Vagina (tissue), 2 donors: ENCODE measurements around the gene OAT. TPM values are rescaled to one million over a fixed set of nuclear protein-coding genes. Genes with fewer than 3 reads are reported as not detected.
"Not testable (repeated sequence)": the region's sequence is repeated elsewhere in the genome, so short reads cannot be mapped to it uniquely, and the experiment has no call there.

ENCODE experiments used
- DNase-seq, 2 donors: peaks; one replicate each; pipeline ENCODE4 v3.0.0-alpha.2; 2017; ENCODE audit errors: extremely low spot score in 2 of 2
- H3K27ac ChIP-seq: fragments of 200-600 bp; sonication (generic); one replicate; pipeline ENCODE4 v1.5.1; 2019
- H3K27me3 ChIP-seq: fragments of 200-600 bp; sonication (generic); one replicate; pipeline ENCODE4 v1.5.1; 2019
- H3K36me3 ChIP-seq, 2 donors: fragments of 200-600 bp; sonication (generic); one replicate each; pipeline ENCODE4 v1.5.1; 2017 to 2019
- H3K4me1 ChIP-seq: fragments of 200-600 bp; sonication (generic); one replicate; pipeline ENCODE4 v1.5.1; 2019
- H3K4me3 ChIP-seq, 2 donors: fragments of 200-600 bp; sonication (generic); 1 replicate in 1 of 2; 2 replicates in 1 of 2; pipeline ENCODE4 v1.5.1; 2016 to 2019
- H3K9me3 ChIP-seq: fragments of 200-600 bp; sonication (generic); one replicate; pipeline ENCODE4 v1.5.1; 2019
- POLR2A ChIP-seq, 2 donors: fragments of 450-650 bp; IDR thresholded peaks; one replicate each; pipeline ENCODE4 v1.6.1; 2017; ENCODE audit warnings: antibody characterized with exemption in 2 of 2, mild to moderate bottlenecking in 2 of 2, moderate library complexity in 2 of 2
- POLR2AphosphoS5 ChIP-seq, 2 donors: sonication (generic); formaldehyde crosslinking; IDR thresholded peaks; one replicate each; pipeline ENCODE4 v1.9.0; 2017; ENCODE audit warnings: antibody characterized with exemption in 2 of 2, mild to moderate bottlenecking in 2 of 2, low read depth in 1 of 2; ENCODE audit not compliant: insufficient read depth in 1 of 2
- intact Hi-C: fragments of 100-400 bp; cut with DNase I; formaldehyde crosslinking; loops from one replicate; pipeline ENCODE4 v1.15.1; 2023
- total RNA-seq: library from RNA; depleted of rRNA; stranded (reverse); fragments of >200 nt; gene quantifications from one replicate; pipeline ENCODE4 v1.2.3, GENCODE V29; 2016
- TF ChIP-seq, protein P1 (sequence below), 3 experiments: fragments of 450-650 bp in 2 of 3; fragments of 200-600 bp in 1 of 3; sonication (generic) in 1 of 3; IDR thresholded peaks; one replicate each; pipeline ENCODE4 v1.5.1; 2017 to 2019; ENCODE audit warnings: antibody characterized with exemption in 3 of 3, mild to moderate bottlenecking in 2 of 3, moderate library complexity in 2 of 3

OAT gene
- total RNA-seq, 1 donor from 2014 or later: 83.2 TPM

DNA sequence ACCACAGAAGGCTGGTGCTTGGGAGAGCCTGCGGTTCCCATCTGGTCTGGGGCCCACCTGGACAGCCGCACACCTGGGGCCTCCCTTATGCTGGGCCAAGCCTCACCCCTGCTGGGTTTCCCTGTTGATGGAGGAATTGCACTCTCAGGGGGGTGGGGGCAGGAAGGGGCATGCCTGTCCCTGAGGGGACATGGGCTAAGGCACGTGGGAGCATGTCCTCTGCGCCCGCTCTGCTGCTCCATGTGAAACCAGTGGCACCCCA, 43.4 kb downstream of the OAT start:
- Histone ChIP-seq H3K27me3 (no peaks in the 10 kb centered on the region), H3K4me3 (no peak overlapping the region), H3K27ac (no peak overlapping the region), H3K4me1 (no peaks in the 10 kb centered on the region), H3K9me3 (no peaks in the 10 kb centered on the region), H3K36me3 (no peaks in the 10 kb centered on the region)
- TF ChIP-seq, protein P1, sequence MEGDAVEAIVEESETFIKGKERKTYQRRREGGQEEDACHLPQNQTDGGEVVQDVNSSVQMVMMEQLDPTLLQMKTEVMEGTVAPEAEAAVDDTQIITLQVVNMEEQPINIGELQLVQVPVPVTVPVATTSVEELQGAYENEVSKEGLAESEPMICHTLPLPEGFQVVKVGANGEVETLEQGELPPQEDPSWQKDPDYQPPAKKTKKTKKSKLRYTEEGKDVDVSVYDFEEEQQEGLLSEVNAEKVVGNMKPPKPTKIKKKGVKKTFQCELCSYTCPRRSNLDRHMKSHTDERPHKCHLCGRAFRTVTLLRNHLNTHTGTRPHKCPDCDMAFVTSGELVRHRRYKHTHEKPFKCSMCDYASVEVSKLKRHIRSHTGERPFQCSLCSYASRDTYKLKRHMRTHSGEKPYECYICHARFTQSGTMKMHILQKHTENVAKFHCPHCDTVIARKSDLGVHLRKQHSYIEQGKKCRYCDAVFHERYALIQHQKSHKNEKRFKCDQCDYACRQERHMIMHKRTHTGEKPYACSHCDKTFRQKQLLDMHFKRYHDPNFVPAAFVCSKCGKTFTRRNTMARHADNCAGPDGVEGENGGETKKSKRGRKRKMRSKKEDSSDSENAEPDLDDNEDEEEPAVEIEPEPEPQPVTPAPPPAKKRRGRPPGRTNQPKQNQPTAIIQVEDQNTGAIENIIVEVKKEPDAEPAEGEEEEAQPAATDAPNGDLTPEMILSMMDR (IDR thresholded peaks at IDR 0.05): no peak
- TF ChIP-seq POLR2AphosphoS5 (IDR thresholded peaks at IDR 0.05; ENCODE audit: insufficient read depth in 1 of 2, low read depth in 1 of 2) (no peak), POLR2A (IDR thresholded peaks at IDR 0.05) (no peak)
- intact Hi-C loops: no loop called here
- DNase-seq: no peak

DNA sequence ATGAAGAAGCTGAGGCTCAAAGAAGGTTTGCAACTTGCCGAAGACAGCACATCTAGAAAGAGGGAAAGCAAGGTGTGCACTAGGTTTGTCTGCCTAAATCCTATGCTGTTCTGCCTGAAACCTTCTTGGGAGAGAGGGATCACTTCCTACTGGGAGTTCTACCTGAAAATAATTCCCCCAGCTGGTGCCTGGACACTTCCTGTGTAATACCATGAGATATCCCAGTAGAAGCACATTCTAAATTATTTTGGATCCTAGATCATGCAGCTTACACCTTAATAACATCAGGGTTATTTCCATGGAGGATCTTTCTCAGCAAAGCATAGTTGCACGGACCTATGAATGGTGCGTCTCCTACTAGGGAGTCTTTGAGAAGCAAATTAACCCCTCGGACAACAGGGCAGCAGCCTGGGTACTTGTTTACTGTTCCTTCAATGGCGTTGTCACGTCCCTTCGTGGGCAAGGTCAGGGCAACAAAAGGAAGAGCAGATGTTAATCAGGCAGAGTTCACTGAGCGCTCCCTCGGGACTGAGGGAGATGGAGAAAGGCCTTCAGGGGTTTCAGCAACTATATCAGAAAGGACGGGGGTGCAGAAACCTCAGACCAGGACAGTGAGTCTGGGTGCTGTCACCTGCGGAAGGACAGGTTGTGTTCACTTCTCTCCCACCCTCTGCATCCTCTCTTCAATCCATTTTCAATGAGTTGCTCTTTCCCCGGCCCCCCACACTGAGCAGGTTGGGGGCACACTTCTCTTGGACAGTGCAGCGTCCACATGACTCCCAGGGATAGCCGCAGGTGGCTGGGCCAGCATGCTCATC, 44.0 kb downstream of the OAT start:
- Histone ChIP-seq H3K4me3 (no peak overlapping the region), H3K27me3 (no peaks in the 10 kb centered on the region), H3K4me1 (no peaks in the 10 kb centered on the region), H3K9me3 (no peaks in the 10 kb centered on the region), H3K36me3 (no peaks in the 10 kb centered on the region), H3K27ac (no peak overlapping the region)
- TF ChIP-seq, protein P1 (IDR thresholded peaks at IDR 0.05): no peak
- no peak for TF ChIP-seq POLR2AphosphoS5 (IDR thresholded peaks at IDR 0.05; ENCODE audit: insufficient read depth in 1 of 2, low read depth in 1 of 2)
- TF ChIP-seq POLR2A (IDR thresholded peaks at IDR 0.05): no peak
- intact Hi-C loops: no loop called here
- DNase-seq: no peak

DNA sequence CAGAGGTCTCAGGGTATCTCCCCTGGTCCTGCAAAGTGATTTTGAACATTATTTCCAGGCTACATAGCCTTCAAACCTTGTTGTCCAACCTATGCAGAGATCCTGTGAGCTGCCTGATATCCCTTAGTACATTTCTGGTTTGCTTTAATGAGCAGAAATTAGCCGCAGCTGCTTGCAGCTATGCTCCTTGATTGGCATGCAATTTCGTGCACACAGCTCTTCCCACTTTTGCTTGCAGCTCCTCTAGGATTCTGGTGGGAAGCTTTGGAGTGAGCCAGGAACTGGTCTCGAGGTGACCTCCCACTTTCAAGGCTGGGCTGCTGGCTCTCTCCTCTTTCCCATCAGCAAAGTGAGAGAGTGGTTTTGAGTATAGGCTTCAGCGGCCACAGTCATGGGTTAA, 45.8 kb downstream of the OAT start:
- H3K4me3 ChIP-seq: no peak overlapping the region
- H3K9me3 ChIP-seq: no peaks in the 10 kb centered on the region
- no peaks in the 10 kb centered on the region for H3K27me3 ChIP-seq
- DNase-seq: no peak
- no peak overlapping the region for H3K27ac ChIP-seq
- no peaks in the 10 kb centered on the region for H3K36me3 ChIP-seq
- no peak for TF ChIP-seq POLR2A (IDR thresholded peaks at IDR 0.05)
- TF ChIP-seq, protein P1 (IDR thresholded peaks at IDR 0.05): no peak
- TF ChIP-seq POLR2AphosphoS5 (IDR thresholded peaks at IDR 0.05; ENCODE audit: insufficient read depth in 1 of 2, low read depth in 1 of 2): no peak
- intact Hi-C loops: no loop called here
- no peaks in the 10 kb centered on the region for H3K4me1 ChIP-seq

DNA sequence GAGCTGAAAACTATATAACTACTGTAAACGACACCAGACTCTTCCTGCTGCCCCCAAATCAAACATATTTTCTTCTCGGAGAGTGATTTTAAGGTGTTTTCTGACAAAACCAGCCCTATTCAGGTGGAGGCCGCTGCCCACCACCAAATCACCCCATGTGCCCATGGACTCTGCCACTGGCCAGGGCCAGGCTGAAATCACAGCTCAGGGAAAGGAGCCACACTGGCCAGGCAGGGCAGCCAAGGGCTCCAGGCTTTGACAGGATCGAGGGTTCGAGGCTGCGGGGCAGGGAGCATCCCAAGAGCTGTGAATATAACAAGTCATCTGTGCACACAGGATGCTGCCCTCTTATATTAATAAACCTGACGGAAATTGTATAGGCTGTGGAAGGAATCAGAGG, 48.3 kb downstream of the OAT start:
- Histone ChIP-seq H3K9me3 (no peaks in the 10 kb centered on the region), H3K27ac (no peak overlapping the region), H3K4me1 (no peaks in the 10 kb centered on the region), H3K4me3 (no peak overlapping the region), H3K36me3 (no peaks in the 10 kb centered on the region), H3K27me3 (no peaks in the 10 kb centered on the region)
- intact Hi-C loops: no loop called here
- TF ChIP-seq POLR2A (IDR thresholded peaks at IDR 0.05) (no peak), POLR2AphosphoS5 (IDR thresholded peaks at IDR 0.05; ENCODE audit: insufficient read depth in 1 of 2, low read depth in 1 of 2) (no peak)
- TF ChIP-seq, protein P1 (IDR thresholded peaks at IDR 0.05): no peak
- DNase-seq: no peak

DNA sequence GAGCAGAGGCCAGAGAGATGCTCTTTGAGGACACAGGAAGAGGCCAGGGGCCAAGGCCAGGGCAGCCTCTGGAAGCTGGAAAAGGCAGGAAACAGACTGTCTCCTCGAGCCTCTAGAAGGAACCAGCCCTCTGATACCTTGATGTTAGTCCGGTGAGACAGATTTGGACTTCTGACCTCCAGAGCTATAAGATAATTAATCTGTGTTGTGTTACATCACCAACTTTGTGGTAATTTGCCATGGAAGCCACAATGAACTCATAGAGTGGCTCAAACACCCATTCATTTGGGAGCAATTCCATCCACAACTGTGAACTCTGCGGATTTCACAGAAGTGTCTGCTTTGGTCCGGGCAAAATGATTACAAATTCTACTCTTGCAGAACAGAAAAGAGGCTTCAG, 48.7 kb downstream of the OAT start:
- Histone ChIP-seq H3K4me3 (no peak overlapping the region), H3K27ac (no peak overlapping the region), H3K4me1 (no peaks in the 10 kb centered on the region), H3K27me3 (no peaks in the 10 kb centered on the region), H3K36me3 (no peaks in the 10 kb centered on the region), H3K9me3 (no peaks in the 10 kb centered on the region)
- intact Hi-C loops: no loop called here
- no peak for DNase-seq
- TF ChIP-seq POLR2AphosphoS5 (IDR thresholded peaks at IDR 0.05; ENCODE audit: insufficient read depth in 1 of 2, low read depth in 1 of 2) (no peak), POLR2A (IDR thresholded peaks at IDR 0.05) (no peak)
- TF ChIP-seq, protein P1 (IDR thresholded peaks at IDR 0.05): no peak

DNA sequence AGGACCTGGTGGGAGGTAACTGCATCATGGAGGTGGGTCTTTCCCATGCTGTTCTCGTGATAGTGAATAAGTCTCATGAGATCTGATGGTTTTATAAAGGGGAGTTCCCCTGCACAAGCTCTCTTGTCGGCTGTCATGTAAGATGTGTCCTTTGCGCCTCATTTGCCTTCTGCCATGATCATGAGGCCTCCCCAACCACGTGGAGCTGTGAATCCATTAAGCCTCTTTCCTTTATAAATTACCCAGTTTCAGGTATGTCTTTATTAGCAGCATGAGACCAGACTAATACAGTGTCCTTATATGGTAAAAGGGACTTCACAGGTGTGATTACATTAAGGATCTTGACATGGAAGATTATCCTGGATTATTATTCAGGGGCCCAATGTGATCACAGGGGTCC, 49.2 kb downstream of the OAT start:
- H3K4me1 ChIP-seq, DNase-seq, H3K27ac ChIP-seq, H3K9me3 ChIP-seq, intact Hi-C loops, H3K4me3 ChIP-seq, H3K36me3 ChIP-seq, H3K27me3 ChIP-seq: not testable (repeated sequence)
